HG03439 (cell line): ENCODE data around the gene ROPN1L.
A peak's percentile ranks its signal among the peaks of the same experiment; 100 is the strongest.
"Not testable (repeated sequence)": the region's sequence is repeated elsewhere in the genome, so short reads cannot be mapped to it uniquely, and the experiment has no call there.

ENCODE experiments used
- ATAC-seq: cut with Tn5 transposase; IDR thresholded peaks from one replicate; pipeline ENCODE4 v1.9.1; 2021; ENCODE audit warnings: mild to moderate bottlenecking, moderate library complexity; ENCODE audit not compliant: unreplicated experiment

The ROPN1L gene

GRCh38 chr5:10477943-10478342, 36.3 kb downstream of the ROPN1L start:
- no peak for ATAC-seq

- ATAC-seq, result no peak
Measured at GRCh38 chr5:10478436-10478835, 36.8 kb downstream of the ROPN1L start.

- ATAC-seq, result no peak
Measured at GRCh38 chr5:10479154-10479721, 37.6 kb downstream of the ROPN1L start.

- ATAC-seq, result no peak
Measured at GRCh38 chr5:10480237-10480985, 38.7 kb downstream of the ROPN1L start.

GRCh38 chr5:10481241-10481935, 39.7 kb downstream of the ROPN1L start:
- no peak for ATAC-seq

- no peak for ATAC-seq
Measured at GRCh38 chr5:10482791-10483530, 41.3 kb downstream of the ROPN1L start.

- ATAC-seq, result no peak
Measured at GRCh38 chr5:10484774-10485141, 43.1 kb downstream of the ROPN1L start.

- no peak for ATAC-seq
Measured at GRCh38 chr5:10485142-10485795, 43.6 kb downstream of the ROPN1L start.

GRCh38 chr5:10485897-10486296, 44.2 kb downstream of the ROPN1L start:
- no peak for ATAC-seq

GRCh38 chr5:10486511-10487344, 45.0 kb downstream of the ROPN1L start:
- ATAC-seq, result no peak

- ATAC-seq, result no peak
Measured at GRCh38 chr5:10488144-10488543, 46.5 kb downstream of the ROPN1L start.

- ATAC-seq, result peak; percentile 62
Measured at GRCh38 chr5:10489810-10490426, 48.2 kb downstream of the ROPN1L start.

GRCh38 chr5:10490927-10491672, 49.4 kb downstream of the ROPN1L start:
- no peak for ATAC-seq

- no peak for ATAC-seq
Measured at GRCh38 chr5:10491673-10492026, 50.0 kb downstream of the ROPN1L start.

GRCh38 chr5:10493884-10494283, 52.2 kb downstream of the ROPN1L start:
- ATAC-seq, result no peak

- ATAC-seq, result not testable (repeated sequence)
Measured at GRCh38 chr5:10494497-10494896, 52.8 kb downstream of the ROPN1L start.

- no peak for ATAC-seq
Measured at GRCh38 chr5:10497554-10497953, 55.9 kb downstream of the ROPN1L start.

- ATAC-seq, result no peak
Measured at GRCh38 chr5:10498350-10498749, 56.7 kb downstream of the ROPN1L start.

GRCh38 chr5:10499066-10499465, 57.4 kb downstream of the ROPN1L start:
- ATAC-seq, result no peak
